T-helper 2 cell treated with Interferon-gamma antibody and Interleukin-4, amounts not matched to agents 5 μg/mL and 100 μg/mL, for 36 hours (primary cell): ENCODE measurements around the gene AHI1.

Experiments
- DNase-seq: peaks from one replicate; pipeline ENCODE4 v3.0.0; 2021; ENCODE audit warnings: low spot score
- H3K27ac Mint-ChIP-seq: one replicate; pipeline ENCODE4 v1.8.0; 2021; ENCODE audit warnings: mild to moderate bottlenecking, mixed read lengths
- H3K27me3 Mint-ChIP-seq: one replicate; pipeline ENCODE4 v1.8.0; 2021; ENCODE audit warnings: low read depth, mixed read lengths
- H3K36me3 Mint-ChIP-seq: one replicate; pipeline ENCODE4 v1.8.0; 2021; ENCODE audit warnings: low read depth, mixed read lengths
- H3K4me1 Mint-ChIP-seq: one replicate; pipeline ENCODE4 v1.8.0; 2021; ENCODE audit warnings: low read depth, mixed read lengths
- H3K4me3 Mint-ChIP-seq: one replicate; pipeline ENCODE4 v1.8.0; 2022; ENCODE audit warnings: mild to moderate bottlenecking, moderate library complexity, mixed read lengths
- H3K9me3 Mint-ChIP-seq: one replicate; pipeline ENCODE4 v1.8.0; 2021; ENCODE audit warnings: mixed read lengths

AHI1 gene

DNA sequence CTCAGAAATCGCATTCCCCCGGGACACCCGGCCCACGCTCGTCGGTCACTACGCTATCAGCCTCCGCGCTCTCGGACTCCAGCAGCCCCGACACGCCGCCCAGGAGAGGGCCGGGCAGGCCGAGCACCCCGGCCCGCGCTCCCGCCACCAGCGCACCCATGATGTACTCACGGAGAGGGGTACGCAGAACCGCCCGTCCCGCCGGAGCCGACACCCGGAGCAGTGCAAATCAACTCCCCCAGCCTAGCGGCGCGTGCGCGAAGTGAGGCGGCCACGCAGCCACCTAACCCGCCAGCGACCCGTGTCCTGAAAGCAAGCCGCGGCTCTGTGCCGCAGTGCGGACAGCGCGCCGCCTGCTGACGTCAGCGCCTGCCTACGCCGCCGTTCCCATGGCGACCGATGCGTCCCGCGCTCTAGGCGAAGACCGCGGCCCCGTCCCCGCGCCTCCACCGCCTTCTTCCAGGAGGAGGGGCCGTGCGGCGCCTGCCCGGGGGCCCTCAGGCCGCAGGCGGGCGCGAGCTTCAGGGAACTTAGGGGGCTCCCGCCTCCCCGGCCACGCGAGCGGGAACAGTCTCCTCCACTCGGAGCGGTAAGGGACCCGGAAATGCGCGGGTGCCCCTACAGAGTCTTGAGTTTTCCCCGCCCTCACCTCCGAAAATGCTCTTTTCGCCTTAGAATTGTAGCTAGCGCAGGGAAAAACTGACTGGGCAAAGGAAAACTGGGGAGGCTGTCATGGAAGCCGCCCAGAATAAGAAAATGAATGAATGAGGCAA, at the start of gene AHI1:
Gene AHI1, minus strand, starts transcription at position 329 of the 773 bp plus-strand sequence. CDS start 5,503 bp downstream, outside the sequence.
- peak; percentile 95 for DNase-seq
- no peak within 1 kb of the TSS for H3K4me3 Mint-ChIP-seq
- H3K27ac Mint-ChIP-seq, result no peak within 1 kb of the TSS

DNA sequence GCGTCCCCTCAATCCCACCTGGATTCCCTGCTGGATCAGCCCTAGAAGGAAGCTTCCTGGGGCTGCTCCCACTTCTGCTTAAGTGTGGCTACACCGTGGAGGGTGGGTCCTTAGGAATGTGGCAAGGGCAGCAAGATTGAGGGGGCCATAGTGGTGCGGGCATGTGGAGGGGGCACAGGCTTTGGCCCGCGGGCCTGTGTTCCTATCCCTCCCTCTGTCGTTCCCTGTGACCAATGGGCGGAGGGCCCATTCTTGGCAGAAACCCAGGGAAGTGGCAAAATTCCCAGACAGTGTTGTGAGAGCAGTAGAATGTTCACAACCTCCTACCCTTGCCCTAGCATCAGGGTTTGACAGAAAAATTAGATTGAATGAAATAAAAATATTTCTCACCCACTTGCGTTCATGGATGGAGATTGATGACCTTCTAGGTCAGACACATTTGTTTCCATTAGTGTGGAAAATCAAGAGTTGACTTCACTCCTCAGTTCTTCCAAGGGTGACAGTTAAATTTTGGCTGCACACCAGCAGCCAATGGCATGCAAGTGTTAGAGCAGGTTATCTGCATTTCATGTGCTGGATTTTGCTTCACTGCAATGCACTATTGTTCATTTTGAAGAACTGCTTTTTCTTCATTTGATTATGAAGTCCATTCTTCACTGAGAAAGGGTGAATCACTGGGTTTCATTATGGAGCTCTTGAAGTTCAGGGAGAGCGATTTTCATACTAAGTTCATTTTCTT, 49.3 kb upstream of the AHI1 start:
- Mint-ChIP-seq H3K27me3 (peaks cover 3% of the 10 kb centered on the region), H3K9me3 (peaks cover 22% of the 10 kb centered on the region), H3K4me3 (no peak overlapping the region), H3K4me1 (peaks cover 25% of the 10 kb centered on the region), H3K36me3 (peaks cover 27% of the 10 kb centered on the region), H3K27ac (no peak overlapping the region)
- DNase-seq, result no peak

More for the DNA sequence above, at the start of gene AHI1:
- Mint-ChIP-seq H3K4me1 (peaks cover 17% of the 10 kb centered on the region), H3K27me3 (no peaks in the 10 kb centered on the region), H3K36me3 (peaks cover 19% of the 10 kb centered on the region), H3K9me3 (no peaks in the 10 kb centered on the region)

DNA sequence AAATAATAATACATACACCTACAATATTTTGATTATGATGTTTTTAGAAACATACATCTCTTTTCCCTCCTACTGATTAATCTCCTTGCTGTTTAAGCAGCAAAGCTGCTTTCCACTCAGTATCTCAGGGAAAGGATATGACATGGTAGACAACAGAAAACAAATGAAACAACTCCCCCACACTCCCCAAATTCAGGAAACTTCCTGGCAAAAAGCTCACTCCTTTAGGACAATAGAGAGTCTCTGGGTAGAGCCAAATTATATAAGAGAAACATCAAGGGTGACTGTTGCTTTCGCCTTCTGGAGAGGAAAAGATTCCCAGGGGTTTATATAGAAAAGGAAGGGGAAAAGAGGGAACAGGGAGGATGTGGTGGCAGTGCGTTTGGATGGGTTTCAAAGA, 48.7 kb upstream of the AHI1 start:
- Mint-ChIP-seq H3K27ac (no peak overlapping the region), H3K27me3 (peaks cover 3% of the 10 kb centered on the region), H3K9me3 (peaks cover 27% of the 10 kb centered on the region), H3K4me3 (no peak overlapping the region), H3K36me3 (peaks cover 33% of the 10 kb centered on the region), H3K4me1 (peaks cover 29% of the 10 kb centered on the region)
- no peak for DNase-seq

DNA sequence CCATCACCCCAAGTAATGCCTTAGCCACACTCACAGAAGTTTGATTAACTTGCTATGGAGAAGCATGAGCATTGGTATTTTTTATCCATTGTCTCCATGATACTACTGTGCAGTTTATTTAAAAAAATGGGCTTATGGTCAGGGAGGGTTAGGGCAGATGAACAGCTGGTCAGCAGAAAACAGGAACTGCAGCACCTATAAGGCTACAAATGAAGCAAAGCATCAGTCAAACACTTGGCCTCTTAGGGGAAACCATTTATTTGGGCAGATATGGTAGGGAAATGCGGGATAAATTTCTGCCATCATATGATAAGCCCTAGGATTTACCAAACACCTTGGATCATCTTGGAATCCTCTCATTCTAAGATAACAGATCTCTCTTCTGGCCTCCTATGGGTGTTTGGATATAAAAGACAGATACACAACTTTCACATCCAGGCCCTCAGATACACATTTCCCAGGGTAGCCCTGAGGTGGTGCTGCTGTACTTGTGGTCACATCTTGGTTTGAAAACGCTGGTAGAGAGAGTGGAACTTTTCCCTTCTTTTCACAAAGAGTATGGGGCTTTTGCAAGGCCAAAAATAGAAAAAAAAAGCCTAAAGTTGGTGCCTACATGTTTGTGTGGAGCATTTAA, 42.8 kb upstream of the AHI1 start:
- DNase-seq, result no peak
- H3K27ac Mint-ChIP-seq, result peak overlapping the region; percentile 48
- peaks cover 44% of the 10 kb centered on the region for H3K36me3 Mint-ChIP-seq
- peaks cover 59% of the 10 kb centered on the region for H3K4me1 Mint-ChIP-seq
- peaks cover 29% of the 10 kb centered on the region for H3K9me3 Mint-ChIP-seq
- H3K27me3 Mint-ChIP-seq, result no peaks in the 10 kb centered on the region
- peak overlapping the region; percentile 4 for H3K4me3 Mint-ChIP-seq

DNA sequence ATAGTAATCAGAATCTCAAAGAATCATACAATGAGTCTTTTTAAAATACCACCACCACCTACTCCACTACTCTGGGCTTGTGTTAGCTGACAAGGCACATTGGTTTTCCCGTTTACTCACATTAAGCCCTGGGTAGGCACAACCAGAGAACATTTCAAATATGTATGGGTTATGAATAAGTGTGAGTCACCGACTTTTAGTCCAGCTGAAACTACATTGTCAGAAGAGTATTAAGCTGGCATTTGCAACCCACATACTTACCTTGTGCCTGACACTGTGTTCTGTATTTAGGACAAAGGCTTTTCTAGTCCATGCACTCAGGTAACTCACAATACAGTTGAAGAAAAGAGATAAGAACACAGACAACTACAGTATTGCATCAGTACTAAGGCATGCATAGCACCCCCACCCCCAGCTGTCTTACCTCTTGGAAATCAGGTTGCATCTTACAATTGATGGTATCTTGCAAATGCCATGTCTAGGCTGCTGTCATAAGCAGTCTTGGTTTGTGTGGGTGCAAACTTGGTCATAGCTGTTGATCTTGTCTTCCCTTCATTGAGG, 40.3 kb upstream of the AHI1 start:
- H3K4me1 Mint-ChIP-seq, result peaks cover 58% of the 10 kb centered on the region
- H3K4me3 Mint-ChIP-seq, result peak overlapping the region; percentile 68
- peak overlapping the region; percentile 90 for H3K27ac Mint-ChIP-seq

DNA sequence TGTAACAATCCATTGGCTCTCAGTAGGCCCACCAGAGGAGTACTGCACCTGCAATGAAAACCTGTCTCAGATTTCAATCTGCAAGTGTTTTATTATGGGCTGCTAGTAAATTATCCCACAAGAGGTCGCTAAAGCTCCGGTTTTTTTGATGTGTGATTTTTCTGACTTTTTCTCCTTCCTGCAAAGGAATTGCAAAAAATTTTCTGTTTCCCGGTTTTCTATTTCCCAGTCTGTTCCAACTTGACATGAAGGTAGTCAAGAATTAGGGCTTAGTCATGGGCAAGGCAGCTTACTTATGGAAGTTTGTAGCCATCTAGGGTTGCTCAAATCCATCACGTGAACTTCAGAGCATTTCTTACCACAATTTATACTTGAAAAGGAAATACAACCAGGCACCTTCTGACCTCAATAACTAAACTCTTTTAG, 38.5 kb upstream of the AHI1 start:
- Mint-ChIP-seq H3K4me3 (peak overlapping the region; percentile 62), H3K4me1 (peaks cover 47% of the 10 kb centered on the region), H3K9me3 (peaks cover 8% of the 10 kb centered on the region), H3K36me3 (peaks cover 20% of the 10 kb centered on the region), H3K27me3 (no peaks in the 10 kb centered on the region), H3K27ac (peak overlapping the region; percentile 74)
- no peak for DNase-seq

More for the DNA sequence above, 40.3 kb upstream of the AHI1 start:
- Mint-ChIP-seq H3K36me3 (peaks cover 33% of the 10 kb centered on the region), H3K27me3 (no peaks in the 10 kb centered on the region), H3K9me3 (peaks cover 20% of the 10 kb centered on the region)
- DNase-seq, result peak; percentile 87

DNA sequence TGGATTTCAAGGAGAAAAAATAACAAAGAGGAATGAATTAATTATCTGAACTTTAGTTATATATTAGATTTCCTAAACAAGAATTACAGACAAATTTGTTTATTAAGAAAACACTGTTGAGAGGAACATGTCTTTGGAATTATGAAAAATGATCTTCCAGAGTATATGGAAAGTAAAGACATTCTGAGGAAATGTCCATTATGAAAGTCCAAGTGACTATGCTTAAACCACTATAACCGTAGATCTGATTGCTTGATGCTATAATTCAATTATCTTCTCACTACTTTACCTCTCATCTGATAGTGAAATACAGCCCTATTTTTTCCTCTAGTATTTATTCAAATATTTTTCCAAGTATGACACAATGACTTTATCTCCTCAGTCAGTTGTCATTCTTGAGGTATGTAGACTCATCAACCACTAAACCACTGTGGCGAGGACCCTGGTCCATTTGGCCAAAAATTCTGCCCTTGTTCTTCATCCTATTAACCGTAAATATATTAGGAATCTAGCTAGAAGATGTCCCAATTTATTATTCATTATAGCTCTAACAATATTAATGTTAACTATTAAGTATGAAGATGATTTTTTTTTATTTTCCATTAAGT, 37.3 kb upstream of the AHI1 start:
- peaks cover 10% of the 10 kb centered on the region for H3K36me3 Mint-ChIP-seq

DNA sequence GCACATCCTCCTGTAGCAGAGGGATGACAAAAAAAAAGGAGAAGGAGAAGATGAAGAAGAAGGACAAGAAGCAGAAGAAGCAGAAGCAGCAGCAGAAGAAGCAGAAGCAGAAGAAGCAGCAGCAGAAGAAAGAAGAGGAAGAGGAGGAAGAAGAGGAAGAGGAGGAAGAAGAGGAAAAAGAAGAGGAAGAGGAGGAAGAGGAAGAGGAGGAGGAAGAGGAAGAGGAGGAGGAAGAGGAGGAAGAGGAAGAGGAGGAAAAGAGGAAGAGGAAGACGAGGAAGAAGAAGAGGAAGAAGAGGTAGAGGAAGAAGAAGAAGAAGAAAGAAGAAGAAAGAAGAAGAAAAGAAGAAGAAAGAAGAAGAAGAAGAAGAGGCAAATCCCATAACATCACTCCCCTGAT, 35.0 kb upstream of the AHI1 start:
- H3K36me3 Mint-ChIP-seq, result peaks cover 2% of the 10 kb centered on the region
- no peak overlapping the region for H3K27ac Mint-ChIP-seq
- peaks cover 22% of the 10 kb centered on the region for H3K4me1 Mint-ChIP-seq
- no peak overlapping the region for H3K4me3 Mint-ChIP-seq
- no peaks in the 10 kb centered on the region for H3K27me3 Mint-ChIP-seq
- peaks cover 3% of the 10 kb centered on the region for H3K9me3 Mint-ChIP-seq
- no peak for DNase-seq

More for the DNA sequence above, 37.3 kb upstream of the AHI1 start:
- DNase-seq, result no peak
- Mint-ChIP-seq H3K4me1 (peaks cover 35% of the 10 kb centered on the region), H3K27me3 (no peaks in the 10 kb centered on the region), H3K27ac (no peak overlapping the region), H3K9me3 (peaks cover 8% of the 10 kb centered on the region), H3K4me3 (no peak overlapping the region)

DNA sequence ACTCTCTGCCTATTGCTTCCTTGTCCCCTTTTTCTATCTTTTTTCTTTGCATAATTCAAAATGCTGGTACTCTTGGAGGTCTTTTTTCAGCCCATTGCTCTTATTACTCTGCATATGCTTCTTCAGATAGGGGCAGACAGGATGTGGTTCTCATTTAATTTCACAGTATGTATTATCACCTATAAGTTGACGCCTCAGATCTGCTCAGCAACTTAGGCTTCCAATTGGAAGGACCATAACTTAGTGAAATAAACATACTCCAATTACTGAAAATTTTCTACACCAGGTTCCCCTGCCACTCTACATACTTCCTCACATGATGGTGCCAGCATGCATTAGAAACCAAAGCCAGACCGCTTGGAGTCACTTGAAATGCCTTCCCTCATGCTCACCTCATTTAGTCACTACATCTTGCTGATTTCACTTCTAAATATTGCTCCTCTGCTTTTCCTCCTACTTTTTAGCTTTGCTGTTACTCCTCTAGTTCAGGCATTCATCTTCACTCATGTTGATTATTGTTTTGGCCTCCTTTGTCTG, 34.5 kb upstream of the AHI1 start:
- H3K4me3 Mint-ChIP-seq, result no peak overlapping the region
- no peaks in the 10 kb centered on the region for H3K27me3 Mint-ChIP-seq
- H3K4me1 Mint-ChIP-seq, result peaks cover 18% of the 10 kb centered on the region
- H3K36me3 Mint-ChIP-seq, result peaks cover 2% of the 10 kb centered on the region
- H3K27ac Mint-ChIP-seq, result no peak overlapping the region
- H3K9me3 Mint-ChIP-seq, result peaks cover 3% of the 10 kb centered on the region
- no peak for DNase-seq

DNA sequence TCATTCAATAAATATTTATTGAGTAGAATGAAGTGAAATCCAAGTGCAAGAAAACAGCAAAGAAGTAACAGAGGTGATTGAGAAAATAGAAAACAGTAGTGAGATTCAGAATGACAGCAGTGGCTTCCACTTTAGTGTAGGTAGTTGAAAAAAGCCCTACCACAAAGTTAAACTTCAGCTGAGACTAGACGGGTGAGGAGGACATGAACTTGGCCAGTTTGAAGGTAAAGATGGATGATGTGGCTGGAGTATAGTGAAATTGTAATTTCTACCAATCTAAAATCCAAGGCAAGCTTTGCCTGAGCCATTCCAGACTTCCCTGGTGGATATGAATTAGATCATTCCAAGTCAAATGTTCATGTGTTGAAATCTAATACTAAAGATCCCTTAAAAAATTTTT, 32.6 kb upstream of the AHI1 start:
- Mint-ChIP-seq H3K4me3 (no peak overlapping the region), H3K36me3 (peaks cover 2% of the 10 kb centered on the region), H3K9me3 (peaks cover 3% of the 10 kb centered on the region), H3K27ac (no peak overlapping the region), H3K27me3 (no peaks in the 10 kb centered on the region), H3K4me1 (peaks cover 9% of the 10 kb centered on the region)
- no peak for DNase-seq

DNA sequence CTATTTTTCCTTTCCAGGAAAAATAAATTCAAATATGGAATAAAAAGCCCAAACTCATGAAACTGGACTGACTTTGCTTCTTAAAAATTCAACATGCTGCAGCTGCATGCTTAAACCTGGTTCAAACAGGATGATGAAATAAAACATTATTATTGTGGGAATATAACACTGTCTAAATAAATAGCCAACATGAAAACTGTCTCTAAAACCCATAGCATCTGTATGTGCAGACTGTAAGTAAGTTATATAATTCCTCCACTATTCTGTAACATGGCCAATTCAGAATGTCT, 30.4 kb upstream of the AHI1 start:
- Mint-ChIP-seq H3K27me3 (no peaks in the 10 kb centered on the region), H3K4me1 (peaks cover 13% of the 10 kb centered on the region), H3K4me3 (no peak overlapping the region), H3K36me3 (peaks cover 5% of the 10 kb centered on the region), H3K9me3 (peaks cover 6% of the 10 kb centered on the region), H3K27ac (no peak overlapping the region)
- no peak for DNase-seq

DNA sequence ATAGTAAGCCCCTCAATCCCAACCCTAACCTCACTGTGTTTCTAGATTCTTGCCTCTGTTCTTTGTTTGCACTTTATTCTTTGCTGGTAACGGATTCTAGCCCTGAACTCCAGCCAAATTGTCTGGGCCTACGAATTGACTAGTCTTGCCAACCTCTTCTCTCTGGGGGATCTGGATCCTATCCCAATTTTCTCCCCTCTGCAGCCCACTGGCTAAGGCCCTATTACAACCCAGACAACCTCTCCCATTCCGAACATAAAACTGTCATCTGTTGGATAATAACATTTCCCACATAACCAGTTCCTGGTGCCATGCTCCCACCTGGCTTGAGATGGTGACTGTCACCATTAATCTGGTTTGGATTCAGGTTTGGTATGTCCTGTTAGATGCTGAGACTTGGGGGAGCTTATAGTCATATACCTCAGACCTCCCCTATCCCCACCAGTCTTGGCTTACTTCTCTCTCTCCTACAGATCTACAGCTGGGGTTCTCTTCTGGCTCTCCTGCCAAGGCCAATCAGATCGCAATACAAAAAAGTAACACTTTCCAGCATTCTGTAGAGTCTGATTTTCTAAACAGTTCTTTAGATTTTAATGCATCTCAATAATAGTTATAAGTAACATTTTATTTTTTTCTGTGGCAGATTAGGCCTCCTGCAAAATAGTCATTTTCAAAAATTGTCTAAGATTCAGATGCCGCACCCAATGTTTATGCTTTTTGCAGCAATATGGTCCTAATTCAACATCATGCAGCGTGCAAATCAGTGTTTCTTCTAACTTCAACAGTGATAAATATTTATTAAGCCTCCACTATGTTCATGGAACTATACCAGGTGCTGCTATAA, 29.8 kb upstream of the AHI1 start:
- H3K27me3 Mint-ChIP-seq, result no peaks in the 10 kb centered on the region
- peaks cover 4% of the 10 kb centered on the region for H3K36me3 Mint-ChIP-seq
- no peak overlapping the region for H3K4me3 Mint-ChIP-seq
- H3K4me1 Mint-ChIP-seq, result peaks cover 13% of the 10 kb centered on the region
- H3K27ac Mint-ChIP-seq, result no peak overlapping the region
- peaks cover 7% of the 10 kb centered on the region for H3K9me3 Mint-ChIP-seq
- no peak for DNase-seq

DNA sequence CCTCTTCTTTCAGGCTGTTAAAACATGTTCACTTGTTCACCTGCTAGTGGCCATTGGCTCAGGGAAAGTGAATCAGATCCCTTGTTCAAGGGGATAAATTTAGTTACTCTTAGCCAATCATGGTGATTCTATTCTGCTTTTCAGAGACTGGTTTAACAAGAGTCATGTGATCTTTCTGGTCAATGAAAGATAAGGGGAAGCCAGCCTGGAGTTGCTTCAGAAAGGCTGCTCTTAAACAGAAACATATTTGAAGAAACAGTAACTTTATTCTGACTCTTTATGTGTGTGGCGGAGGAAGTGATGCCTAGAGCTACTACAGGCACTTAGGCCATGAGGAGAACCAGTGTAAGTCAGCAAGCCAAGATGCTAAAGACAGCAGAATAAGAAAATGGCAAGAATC, 28.1 kb upstream of the AHI1 start:
- H3K4me1 Mint-ChIP-seq, result peaks cover 13% of the 10 kb centered on the region
- H3K4me3 Mint-ChIP-seq, result no peak overlapping the region
- no peak for DNase-seq
- peaks cover 20% of the 10 kb centered on the region for H3K9me3 Mint-ChIP-seq
- H3K27me3 Mint-ChIP-seq, result no peaks in the 10 kb centered on the region
- no peak overlapping the region for H3K27ac Mint-ChIP-seq
- H3K36me3 Mint-ChIP-seq, result peaks cover 9% of the 10 kb centered on the region
